K562 (cell line): Measurements from ENCODE around the gene HOGA1. TPM values are rescaled to one million over a fixed set of nuclear protein-coding genes. Genes with fewer than 3 reads are reported as not detected.

Experiments
- AFF1 ChIP-seq, 2 experiments: fragments of 450-650 bp; IDR thresholded peaks; 2 replicates each; pipeline ENCODE4 v1.6.1; 2018; ENCODE audit warnings: mild to moderate bottlenecking in 2 of 2, low read depth in 1 of 2; ENCODE audit not compliant: partially characterized antibody in 2 of 2
- ARID1B ChIP-seq: fragments of 450-650 bp; IDR thresholded peaks from 2 replicates; pipeline ENCODE4 v1.6.1; 2016; ENCODE audit warnings: antibody characterized with exemption, mild to moderate bottlenecking, inconsistent platforms
- BHLHE40 ChIP-seq: IDR thresholded peaks from 2 replicates; pipeline ENCODE4 v1.6.1; 2011; ENCODE audit warnings: low read length, improper control_type of control experiment
- C11orf30 ChIP-seq: fragments of 450-650 bp; IDR thresholded peaks from 2 replicates; pipeline ENCODE4 v1.6.1; 2016; ENCODE audit warnings: low read depth, mild to moderate bottlenecking
- CBX2 ChIP-seq: fragments of 200-600 bp; sonication (generic); IDR thresholded peaks from one replicate; pipeline ENCODE4 v1.6.1; 2012; ENCODE audit warnings: mild to moderate bottlenecking, low read length, inconsistent platforms; ENCODE audit not compliant: insufficient read depth, poor library complexity, severe bottlenecking
- CEBPB ChIP-seq: fragments of 450-650 bp; IDR thresholded peaks from 2 replicates; pipeline ENCODE4 v1.6.1; 2016; ENCODE audit warnings: missing genetic modification characterization, missing compliant biosample characterization
- CREBBP ChIP-seq: IDR thresholded peaks from one replicate; pipeline ENCODE4 v1.6.1; 2012; ENCODE audit warnings: low read depth, mild to moderate bottlenecking, control low read depth, inconsistent platforms, low read length
- DEAF1 ChIP-seq: fragments of 450-650 bp; formaldehyde crosslinking; IDR thresholded peaks from 2 replicates; pipeline ENCODE4 v1.4.0; 2020; ENCODE audit warnings: mild to moderate bottlenecking, moderate library complexity
- DMBX1 ChIP-seq: fragments of 250-450 bp; sonication (Bioruptor Pico); IDR thresholded peaks from 2 replicates; pipeline ENCODE4 v1.8.0; 2022; ENCODE audit warnings: inconsistent platforms, mild to moderate bottlenecking, moderate library complexity, borderline replicate concordance
- EGR1 ChIP-seq: fragments of 450-650 bp; conservative IDR thresholded peaks from 2 replicates; pipeline ENCODE4 v1.6.1; 2017; ENCODE audit warnings: mild to moderate bottlenecking
- FOS ChIP-seq: IDR thresholded peaks from 3 replicates; pipeline ENCODE4 v1.6.1; 2011; ENCODE audit not compliant: insufficient read length; ENCODE audit errors: extremely low read depth
- FOXK1 ChIP-seq: sonication (generic); formaldehyde crosslinking; IDR thresholded peaks from 2 replicates; pipeline ENCODE4 v1.8.0; 2022; ENCODE audit warnings: missing genetic modification reagents, mild to moderate bottlenecking, borderline replicate concordance
- GABPB2 ChIP-seq: fragments of 250-450 bp; sonication (Bioruptor Pico); conservative IDR thresholded peaks from 2 replicates; pipeline ENCODE4 v1.5.1; 2021; ENCODE audit warnings: mild to moderate bottlenecking
- HEY1 ChIP-seq: fragments of 250-450 bp; sonication (Bioruptor Pico); IDR thresholded peaks from 2 replicates; pipeline ENCODE4 v1.5.0; 2020; ENCODE audit warnings: mild to moderate bottlenecking, moderate library complexity, borderline replicate concordance
- KAT2B ChIP-seq: IDR thresholded peaks from one replicate; pipeline ENCODE4 v1.6.1; 2012; ENCODE audit warnings: low read depth, mild to moderate bottlenecking, control low read depth, inconsistent platforms, low read length, moderate library complexity
- NELFE ChIP-seq: IDR thresholded peaks from 2 replicates; pipeline ENCODE4 v1.6.1; 2011; ENCODE audit warnings: mild to moderate bottlenecking; ENCODE audit not compliant: insufficient read depth, insufficient read length
- RBM14 ChIP-seq: fragments of 200-400 bp; formaldehyde crosslinking; IDR thresholded peaks from 2 replicates; pipeline ENCODE4 v1.6.1; 2018; ENCODE audit warnings: low read depth, mild to moderate bottlenecking, low read length, moderate library complexity, borderline replicate concordance; ENCODE audit not compliant: insufficient read depth
- RHOXF2B ChIP-seq: fragments of 250-450 bp; sonication (Bioruptor Pico); conservative IDR thresholded peaks from 2 replicates; pipeline ENCODE4 v1.5.1; 2021
- SMARCA4 ChIP-seq: fragments of 450-650 bp; IDR thresholded peaks from 2 replicates; pipeline ENCODE4 v1.6.1; 2016
- TFAP4 ChIP-seq: sonication (generic); formaldehyde crosslinking; IDR thresholded peaks from 2 replicates; pipeline ENCODE4 v1.8.0; 2022; ENCODE audit warnings: missing genetic modification reagents, mild to moderate bottlenecking, moderate library complexity, borderline replicate concordance
- TRIM24 ChIP-seq, 2 experiments: fragments of 450-650 bp; IDR thresholded peaks; 2 replicates each; pipeline ENCODE4 v1.6.1; 2016
- ZKSCAN3 ChIP-seq: fragments of 250-450 bp; sonication (Bioruptor Pico); IDR thresholded peaks from 2 replicates; pipeline ENCODE4 v1.4.0; 2020
- ZNF589 ChIP-seq: fragments of 200-800 bp; sonication (Bioruptor generic); IDR thresholded peaks from 2 replicates; pipeline ENCODE4 v1.6.1; 2016; ENCODE audit warnings: low read depth, missing genetic modification characterization, missing compliant biosample characterization
- polyA plus RNA-seq, 8 experiments: library from polyadenylated mRNA; depleted of rRNA in 4 of 8; stranded (reverse) in 5 of 8; unstranded in 3 of 8; fragments of >200 nt; fragmentation: Nextera tagmentation in 2 of 8; fragmentation: Illumina TruSeq in 1 of 8; extraction: Ambion mirVana in 2 of 8; extraction: Trizol in 1 of 8; gene quantifications; 2 replicates each; pipeline versions ENCODE4 v1.2.1 to v1.2.3, GENCODE V29; 2011 to 2014; ENCODE audit warnings: inconsistent platforms in 1 of 8, missing spikeins in 1 of 8
- total RNA-seq, 7 experiments: library from RNA; depleted of rRNA in 6 of 7; stranded (reverse); fragments of >200 nt in 6 of 7; fragmentation: Illumina TruSeq in 2 of 7; extraction: Trizol in 2 of 7; gene quantifications; 2 replicates each; pipeline versions ENCODE4 v1.2.1 to v1.2.3, GENCODE V29; 2011 to 2021; ENCODE audit warnings: low replicate concordance in 1 of 7

HOGA1 gene
- total and polyA plus RNA-seq, 9 of the 15 experiments (the other 6 are each of a cell fraction or from before 2014, with no cell fraction given): not detected

DNA sequence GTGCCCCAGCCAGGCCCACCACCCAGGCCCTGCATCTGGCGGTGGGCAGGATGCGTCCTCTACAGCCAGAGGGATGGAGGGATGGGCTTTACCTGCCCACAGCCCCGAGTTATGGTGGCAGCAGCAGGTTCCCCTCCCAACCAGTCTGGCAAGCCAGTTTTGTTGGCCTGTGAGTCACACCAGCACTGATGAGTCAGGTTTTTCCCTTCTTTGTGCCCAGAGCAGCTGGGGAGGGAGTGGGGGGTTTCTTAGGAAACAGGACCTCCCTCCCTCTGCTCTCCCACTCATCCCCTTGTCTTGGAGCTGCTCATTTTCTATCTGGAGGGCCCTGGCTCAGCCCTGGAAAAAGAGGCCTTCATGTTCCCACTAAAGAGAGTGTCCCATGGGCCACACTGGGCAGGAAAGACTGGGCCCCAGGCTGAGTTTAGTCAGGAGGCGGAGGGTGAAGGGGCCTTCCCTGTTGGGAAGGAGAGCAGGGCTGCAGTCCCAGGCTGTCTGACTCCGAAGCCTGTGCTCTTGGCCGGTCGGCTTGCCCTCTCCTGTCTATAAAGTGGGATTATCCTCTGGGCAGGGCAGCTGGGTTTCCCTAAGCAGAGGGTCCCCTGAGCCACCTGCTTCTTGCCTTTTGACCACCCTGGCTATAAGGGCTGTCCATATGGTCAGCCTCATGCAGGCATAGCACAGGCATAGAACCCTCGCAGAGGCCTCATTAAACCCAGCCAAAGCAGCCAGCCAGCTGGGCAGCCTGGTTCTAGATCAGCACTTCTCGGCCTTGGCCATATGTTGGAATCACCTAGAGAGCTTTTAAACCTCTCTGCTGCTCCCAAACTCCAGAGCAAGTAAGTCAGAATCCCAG is 41.8 kb upstream of the HOGA1 start (continued):
- TF ChIP-seq AFF1 (IDR thresholded peaks at IDR 0.05; ENCODE audit: low read depth in 1 of 2, partially characterized antibody in 2 of 2) (no peak), CBX2 (no peak), KAT2B (no peak), TFAP4 (CRISPR knock-in tag) (peak; percentile 28; the same call in 1 of the 2 replicates), EGR1 (0 out of 2 replicates have a peak, but pooled peaks have one; percentile 7), ZKSCAN3 (no peak), ZNF589 (CRISPR knock-in tag) (no peak), CEBPB (tag) (no peak), RBM14 (no peak), TRIM24 (IDR thresholded peaks at IDR 0.05) (no peak), HEY1 (CRISPR knock-in tag) (no peak), BHLHE40 (no peak), SMARCA4 (peak; percentile 52), RHOXF2B (CRISPR knock-in tag) (no peak), C11orf30 (peak; percentile 79), CREBBP (no peak), DMBX1 (CRISPR knock-in tag) (no peak), ARID1B (peak; percentile 57), GABPB2 (CRISPR knock-in tag) (no peak), FOS (peak; percentile 54), DEAF1 (no peak), NELFE (no peak), FOXK1 (CRISPR knock-in tag) (no peak)
